Prostate gland (tissue), 2 donors: ENCODE measurements around the gene DUSP22. TPM values are rescaled to one million over a fixed set of nuclear protein-coding genes. Genes with fewer than 3 reads are reported as not detected.

Experiments
- DNase-seq: peaks from one replicate; pipeline ENCODE4 v3.0.0-alpha.2; 2019; ENCODE audit warnings: low spot score
- H3K27ac ChIP-seq, 2 donors: fragments of 200-600 bp; sonication (generic); 2 replicates each; pipeline ENCODE4 v1.5.1; 2017 to 2019
- H3K27me3 ChIP-seq: fragments of 200-600 bp; sonication (generic); replicated peaks from 2 replicates; pipeline ENCODE4 v1.5.1; 2019; ENCODE audit not compliant: insufficient read depth
- H3K36me3 ChIP-seq, 2 donors: fragments of 200-600 bp; sonication (generic); 1 replicate in 1 of 2; 2 replicates in 1 of 2; pipeline versions ENCODE4 v1.5.1 to v1.8.1; 2017 to 2019
- H3K4me1 ChIP-seq: fragments of 200-600 bp; sonication (generic); replicated peaks from 2 replicates; pipeline ENCODE4 v1.5.1; 2019
- H3K4me3 ChIP-seq, 2 donors: fragments of 200-600 bp; sonication (generic); 2 replicates each; pipeline ENCODE4 v1.5.1; 2017 to 2019
- H3K9me3 ChIP-seq: fragments of 200-600 bp; sonication (generic); 2 replicates; pipeline ENCODE4 v1.5.1; 2017
- POLR2A ChIP-seq: fragments of 450-650 bp; IDR thresholded peaks from one replicate; pipeline ENCODE4 v1.6.1; 2016; ENCODE audit warnings: antibody characterized with exemption, mild to moderate bottlenecking
- POLR2AphosphoS5 ChIP-seq: sonication (generic); formaldehyde crosslinking; IDR thresholded peaks from one replicate; pipeline ENCODE4 v1.6.1; 2017; ENCODE audit warnings: antibody characterized with exemption
- WGBS: methylation state at CpG from one replicate; pipeline ENCODE4 v1.1.5; 2018; 5-methylcytosine and 5-hydroxymethylcytosine counted together
- intact Hi-C: fragments of 100-400 bp; cut with DNase I; formaldehyde crosslinking; loops from one replicate; pipeline ENCODE4 v1.14.2; 2022
- total RNA-seq, 2 donors: library from RNA; depleted of rRNA; stranded (reverse); fragments of >200 nt; gene quantifications; one replicate each; pipeline ENCODE4 v1.1.0, GENCODE V29; 2016
- TF ChIP-seq, protein P1 (sequence below), 4 experiments: fragments of 200-600 bp in 2 of 4; fragments of 450-650 bp in 2 of 4; sonication (generic) in 2 of 4; IDR thresholded peaks; 1 replicate in 3 of 4; 2 replicates in 1 of 4; pipeline ENCODE4 v1.5.1; 2016 to 2019; ENCODE audit warnings: antibody characterized with exemption in 4 of 4, mild to moderate bottlenecking in 2 of 4, moderate library complexity in 2 of 4

DUSP22 gene
- total RNA-seq, 2 donors from 2014 or later: 29.8 to 95.8 TPM

DNA sequence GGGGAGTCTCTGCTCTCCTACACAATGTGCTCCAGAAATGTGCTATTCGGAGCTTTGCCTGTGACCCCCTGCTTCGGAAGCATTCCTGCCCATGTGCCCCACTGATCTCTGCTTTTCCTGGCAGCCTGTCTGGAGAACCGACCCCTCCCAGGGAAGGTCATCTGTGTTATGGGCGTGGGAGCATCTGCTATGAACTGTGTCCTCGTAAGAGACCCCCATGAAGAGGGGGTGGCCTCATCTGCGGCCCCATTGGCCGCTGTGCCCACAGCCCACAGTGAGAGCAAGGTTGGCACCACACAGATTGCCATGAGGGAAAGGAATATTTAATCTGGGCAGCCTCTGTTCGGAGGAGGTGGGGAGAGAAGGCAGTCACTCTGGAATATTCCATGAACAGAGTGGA, 66.6 kb downstream of the DUSP22 start:
- H3K27me3 ChIP-seq: no peaks in the 10 kb centered on the region
- 86% methylated on average over 8 of the region's 8 CpGs for WGBS
- no peaks in the 10 kb centered on the region for H3K9me3 ChIP-seq
- H3K36me3 ChIP-seq: no peaks in the 10 kb centered on the region
- intact Hi-C loops: no loop called here
- H3K4me3 ChIP-seq: no peak overlapping the region
- TF ChIP-seq, protein P1, sequence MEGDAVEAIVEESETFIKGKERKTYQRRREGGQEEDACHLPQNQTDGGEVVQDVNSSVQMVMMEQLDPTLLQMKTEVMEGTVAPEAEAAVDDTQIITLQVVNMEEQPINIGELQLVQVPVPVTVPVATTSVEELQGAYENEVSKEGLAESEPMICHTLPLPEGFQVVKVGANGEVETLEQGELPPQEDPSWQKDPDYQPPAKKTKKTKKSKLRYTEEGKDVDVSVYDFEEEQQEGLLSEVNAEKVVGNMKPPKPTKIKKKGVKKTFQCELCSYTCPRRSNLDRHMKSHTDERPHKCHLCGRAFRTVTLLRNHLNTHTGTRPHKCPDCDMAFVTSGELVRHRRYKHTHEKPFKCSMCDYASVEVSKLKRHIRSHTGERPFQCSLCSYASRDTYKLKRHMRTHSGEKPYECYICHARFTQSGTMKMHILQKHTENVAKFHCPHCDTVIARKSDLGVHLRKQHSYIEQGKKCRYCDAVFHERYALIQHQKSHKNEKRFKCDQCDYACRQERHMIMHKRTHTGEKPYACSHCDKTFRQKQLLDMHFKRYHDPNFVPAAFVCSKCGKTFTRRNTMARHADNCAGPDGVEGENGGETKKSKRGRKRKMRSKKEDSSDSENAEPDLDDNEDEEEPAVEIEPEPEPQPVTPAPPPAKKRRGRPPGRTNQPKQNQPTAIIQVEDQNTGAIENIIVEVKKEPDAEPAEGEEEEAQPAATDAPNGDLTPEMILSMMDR (IDR thresholded peaks at IDR 0.05): no peak
- TF ChIP-seq POLR2AphosphoS5 (no peak), POLR2A (no peak)
- peaks cover 5% of the 10 kb centered on the region for H3K4me1 ChIP-seq
- no peak for DNase-seq
- no peak overlapping the region for H3K27ac ChIP-seq

DNA sequence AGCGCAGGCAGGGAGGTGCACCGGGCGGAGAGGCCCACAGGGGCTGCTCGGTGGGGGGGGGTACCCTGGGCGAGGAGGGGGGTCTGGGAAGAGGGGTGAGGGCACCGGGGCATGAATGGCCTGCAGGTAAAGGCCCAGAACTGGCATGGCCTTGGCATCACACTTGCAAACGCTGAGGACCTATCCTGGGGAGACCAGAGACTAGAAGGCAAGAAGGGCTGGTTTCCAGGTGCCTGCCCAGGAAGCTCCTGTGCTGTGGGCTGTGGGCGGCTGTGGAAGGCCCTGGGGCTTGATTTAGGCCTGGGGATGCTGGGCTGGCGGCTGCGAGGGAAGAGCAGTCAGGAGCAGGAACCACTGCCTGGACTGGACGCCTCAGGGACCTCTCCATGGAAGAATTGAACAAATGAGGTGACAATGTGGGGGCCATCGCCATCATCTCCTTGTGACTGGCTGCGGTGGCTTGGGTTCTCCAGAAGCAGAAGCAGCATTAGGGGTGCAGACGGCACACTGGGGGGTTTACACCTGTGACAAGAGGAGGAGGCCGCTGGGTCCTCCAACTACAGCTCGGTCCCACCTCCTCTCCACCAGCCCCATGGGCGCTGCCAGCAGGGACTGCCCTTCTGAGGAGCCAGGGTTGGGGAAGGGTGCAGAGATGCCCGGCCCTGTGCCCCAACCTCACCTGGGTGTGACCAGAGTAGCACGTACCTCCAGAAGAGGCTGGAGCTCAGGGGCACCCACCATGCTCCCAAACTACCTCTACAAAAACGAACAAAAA, 67.2 kb downstream of the DUSP22 start:
- WGBS: 81% methylated on average over 19 of the region's 20 CpGs
- H3K4me1 ChIP-seq: peaks cover 5% of the 10 kb centered on the region
- no peaks in the 10 kb centered on the region for H3K27me3 ChIP-seq
- no peak overlapping the region for H3K27ac ChIP-seq
- no peaks in the 10 kb centered on the region for H3K9me3 ChIP-seq
- no peaks in the 10 kb centered on the region for H3K36me3 ChIP-seq
- DNase-seq: no peak
- TF ChIP-seq POLR2A (no peak), POLR2AphosphoS5 (no peak)
- TF ChIP-seq, protein P1 (IDR thresholded peaks at IDR 0.05): no peak
- H3K4me3 ChIP-seq: no peak overlapping the region
- intact Hi-C loops: no loop called here

DNA sequence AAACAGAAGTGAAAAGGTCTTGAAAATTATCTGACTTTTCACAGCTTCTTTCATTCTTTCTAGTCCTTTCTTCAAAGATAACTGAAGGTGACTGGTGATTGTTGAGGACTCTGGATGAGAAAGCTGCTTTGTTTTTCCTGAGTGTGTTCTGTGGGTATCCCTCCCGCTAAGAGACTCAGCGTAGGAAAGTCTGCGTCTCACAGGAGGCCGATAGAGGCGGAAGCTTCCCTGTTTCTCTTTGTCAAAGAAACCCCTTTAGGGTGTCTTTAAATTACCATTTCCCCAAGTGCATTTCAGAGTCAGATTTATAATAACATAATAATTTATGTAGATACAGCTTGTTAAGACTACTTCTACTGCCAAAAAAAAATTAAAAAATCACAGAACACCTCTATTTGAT, 68.1 kb downstream of the DUSP22 start:
- Histone ChIP-seq H3K27me3 (no peaks in the 10 kb centered on the region), H3K4me1 (peaks cover 5% of the 10 kb centered on the region), H3K4me3 (no peak overlapping the region), H3K36me3 (no peaks in the 10 kb centered on the region), H3K9me3 (no peaks in the 10 kb centered on the region), H3K27ac (no peak overlapping the region)
- WGBS: 87% methylated on average over 5 of the region's 5 CpGs
- TF ChIP-seq POLR2A (no peak), POLR2AphosphoS5 (no peak)
- TF ChIP-seq, protein P1 (IDR thresholded peaks at IDR 0.05): no peak
- DNase-seq: no peak
- intact Hi-C loops: no loop called here

DNA sequence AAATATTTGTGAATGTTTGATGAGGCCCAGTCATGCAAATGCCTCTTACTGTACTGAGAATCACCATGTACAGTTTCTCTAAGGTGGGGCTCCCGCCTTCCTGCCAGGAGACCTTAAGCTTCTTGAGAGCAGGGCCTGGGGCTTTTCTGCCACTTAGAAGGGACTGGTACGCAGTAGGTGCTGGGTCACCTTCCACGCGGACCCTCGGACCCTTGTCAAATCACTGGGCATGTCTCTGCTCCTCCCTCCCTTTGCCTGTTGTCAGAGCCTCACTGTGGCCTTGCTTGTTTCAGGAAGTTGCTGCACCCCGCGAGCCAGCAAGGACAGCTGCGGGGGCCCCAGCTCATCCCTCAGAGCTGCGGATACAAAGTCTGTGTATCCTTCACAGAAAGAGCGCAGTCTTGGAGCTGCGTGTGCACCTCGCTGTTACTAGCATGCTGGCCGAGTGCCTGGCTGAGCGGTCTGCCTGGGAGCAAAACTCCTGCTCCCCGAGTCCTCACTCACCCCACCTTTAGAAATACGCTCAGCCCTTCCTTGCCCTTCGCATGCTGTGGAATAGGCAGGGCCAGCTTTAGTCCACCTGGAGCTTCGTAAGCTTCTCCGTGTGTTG, 68.6 kb downstream of the DUSP22 start:
- no peaks in the 10 kb centered on the region for H3K27me3 ChIP-seq
- H3K9me3 ChIP-seq: no peaks in the 10 kb centered on the region
- WGBS: 69% methylated on average over 19 of the region's 19 CpGs
- intact Hi-C loops: no loop called here
- no peak overlapping the region for H3K27ac ChIP-seq
- H3K4me1 ChIP-seq: no peaks in the 10 kb centered on the region
- DNase-seq: no peak
- TF ChIP-seq, protein P1 (IDR thresholded peaks at IDR 0.05): no peak
- TF ChIP-seq POLR2AphosphoS5: no peak
- no peak for TF ChIP-seq POLR2A
- H3K36me3 ChIP-seq: no peaks in the 10 kb centered on the region
- H3K4me3 ChIP-seq: no peak overlapping the region
